Adrenal gland (tissue), 5 donors: Measurements from ENCODE around the gene CIB4.

Experiments
- CTCF ChIP-seq, 6 experiments: fragments of 450-650 bp in 4 of 6; fragments of 200-600 bp in 2 of 6; sonication (generic) in 1 of 6; IDR thresholded peaks; 1 replicate in 5 of 6; 2 replicates in 1 of 6; pipeline versions ENCODE4 v1.5.1 to v1.8.0; 2016 to 2021; ENCODE audit warnings: antibody characterized with exemption in 6 of 6, mild to moderate bottlenecking in 2 of 6, moderate library complexity in 1 of 6
- POLR2A ChIP-seq, 2 donors: fragments of 450-650 bp; IDR thresholded peaks; one replicate each; pipeline ENCODE4 v1.6.1; 2017; ENCODE audit warnings: antibody characterized with exemption in 2 of 2, mild to moderate bottlenecking in 2 of 2, moderate library complexity in 1 of 2
- donor health status: DM: no; HTN: no; CAD: no.

GRCh38 chr2:26650713-26651469, 9.7 kb upstream of the CIB4 start:
- TF ChIP-seq CTCF (IDR thresholded peaks at IDR 0.05) (no peak), POLR2A (IDR thresholded peaks at IDR 0.05) (no peak)
